OCI-LY1 (cell line): ENCODE results near the gene CDC23.

Experiments
- H2AFZ ChIP-seq: fragments of 200-600 bp; sonication (generic), shearing (Covaris generic); 2 replicates; pipeline ENCODE4 v1.6.0; 2014; ENCODE audit warnings: antibody characterized with exemption, mild to moderate bottlenecking, low read length
- H3F3A ChIP-seq: fragments of 200-600 bp; sonication (generic), shearing (Covaris generic); 2 replicates; pipeline ENCODE4 v1.6.0; 2014; ENCODE audit warnings: mild to moderate bottlenecking, antibody characterized with exemption, low read length, moderate library complexity; ENCODE audit not compliant: insufficient read depth
- H3K27ac ChIP-seq: fragments of 200-600 bp; sonication (generic); 2 replicates; pipeline ENCODE4 v1.5.1; 2014; ENCODE audit warnings: low read length, mixed run types, mild to moderate bottlenecking, low read depth; ENCODE audit not compliant: poor library complexity, severe bottlenecking
- H3K27me3 ChIP-seq: fragments of 200-600 bp; sonication (generic); 2 replicates; pipeline ENCODE4 v1.6.0; 2014; ENCODE audit warnings: antibody characterized with exemption, mild to moderate bottlenecking, low read length, moderate library complexity; ENCODE audit not compliant: insufficient read depth
- H3K36me3 ChIP-seq: fragments of 200-600 bp; sonication (generic); 2 replicates; pipeline ENCODE4 v1.6.1; 2014; ENCODE audit warnings: mild to moderate bottlenecking, antibody characterized with exemption, low read length, moderate library complexity, mixed read lengths; ENCODE audit not compliant: insufficient read depth
- H3K4me1 ChIP-seq: fragments of 200-600 bp; sonication (generic); 2 replicates; pipeline ENCODE4 v1.5.1; 2014; ENCODE audit warnings: mild to moderate bottlenecking, low read length, moderate library complexity; ENCODE audit not compliant: insufficient read depth, severe bottlenecking
- H3K4me2 ChIP-seq: fragments of 200-600 bp; sonication (generic), shearing (Covaris generic); 2 replicates; pipeline ENCODE4 v1.6.1; 2014; ENCODE audit warnings: low read length
- H3K4me3 ChIP-seq: fragments of 200-600 bp; sonication (generic); 2 replicates; pipeline ENCODE4 v1.5.1; 2014; ENCODE audit warnings: low read length, low read depth, mild to moderate bottlenecking, mixed read lengths; ENCODE audit not compliant: poor library complexity, severe bottlenecking
- H3K79me2 ChIP-seq: fragments of 200-600 bp; shearing (Covaris generic); 2 replicates; pipeline ENCODE4 v1.6.1; 2016; ENCODE audit warnings: mixed run types, low read length, mixed read lengths; ENCODE audit not compliant: insufficient read depth
- H3K9ac ChIP-seq: fragments of 200-600 bp; sonication (generic), shearing (Covaris generic); 2 replicates; pipeline ENCODE4 v1.6.1; 2014; ENCODE audit warnings: mild to moderate bottlenecking, low read length, mixed read lengths
- H3K9me2 ChIP-seq: fragments of 200-600 bp; sonication (generic), shearing (Covaris generic); 2 replicates; pipeline ENCODE4 v1.6.1; 2014; ENCODE audit warnings: low read depth, mild to moderate bottlenecking, low read length, mixed read lengths
- H3K9me3 ChIP-seq: fragments of 200-600 bp; shearing (Covaris generic); 2 replicates; pipeline ENCODE4 v1.6.1; 2014; ENCODE audit warnings: low read length, mixed read lengths
- H4K20me1 ChIP-seq: fragments of 200-600 bp; sonication (generic), shearing (Covaris generic); 2 replicates; pipeline ENCODE4 v1.6.0; 2016; ENCODE audit warnings: mild to moderate bottlenecking, low read length; ENCODE audit not compliant: insufficient read depth
- CTCF ChIP-seq: fragments of 200-600 bp; sonication (generic), shearing (Covaris generic); IDR thresholded peaks from 2 replicates; pipeline ENCODE4 v1.5.1; 2017; ENCODE audit warnings: mild to moderate bottlenecking, antibody characterized with exemption, low read length, moderate library complexity, mixed read lengths
- EZH2 ChIP-seq: fragments of 200-600 bp; sonication (generic), shearing (Covaris generic); IDR thresholded peaks from 2 replicates; pipeline ENCODE4 v1.8.0; 2017; ENCODE audit warnings: borderline replicate concordance, mixed run types, mild to moderate bottlenecking, antibody characterized with exemption, low read length, moderate library complexity, mixed read lengths

CDC23 gene

GRCh38 chr5:138223532-138223931, 10.4 kb upstream of the CDC23 start:
- H3K9me2 ChIP-seq: no peaks in the 10 kb centered on the region
- no peak overlapping the region for H3K27ac ChIP-seq
- no peaks in the 10 kb centered on the region; the same call in 1 of the 2 replicates for H3K36me3 ChIP-seq
- no peak overlapping the region for H3K4me3 ChIP-seq
- peaks cover 12% of the 10 kb centered on the region for H3K9me3 ChIP-seq
- H4K20me1 ChIP-seq: no peaks in the 10 kb centered on the region
- H3K9ac ChIP-seq: no peak overlapping the region
- no peak for TF ChIP-seq EZH2
- no peak for TF ChIP-seq CTCF
- no peaks in the 10 kb centered on the region; the same call in 1 of the 2 replicates for H3K27me3 ChIP-seq
- H3K79me2 ChIP-seq: no peaks in the 10 kb centered on the region
- no peak overlapping the region for H2AFZ ChIP-seq
- H3K4me2 ChIP-seq: no peak overlapping the region
- H3F3A ChIP-seq: no peaks in the 10 kb centered on the region
- H3K4me1 ChIP-seq: no peaks in the 10 kb centered on the region

- H3K4me1 ChIP-seq: peaks cover 12% of the 10 kb centered on the region
- no peak overlapping the region for H3K4me2 ChIP-seq
- no peak for TF ChIP-seq EZH2
- no peak for TF ChIP-seq CTCF
- no peaks in the 10 kb centered on the region for H3K9me3 ChIP-seq
- no peak overlapping the region for H3K27ac ChIP-seq
- 0 out of 2 replicates have a peak, but pooled peaks cover under 1% of the 10 kb centered on the region for H3K36me3 ChIP-seq
- no peaks in the 10 kb centered on the region for H3K27me3 ChIP-seq
- H3K9me2 ChIP-seq: no peaks in the 10 kb centered on the region
- no peaks in the 10 kb centered on the region for H4K20me1 ChIP-seq
- no peak overlapping the region for H3K4me3 ChIP-seq
- no peak overlapping the region for H3K9ac ChIP-seq
- H3K79me2 ChIP-seq: peaks cover 12% of the 10 kb centered on the region
- no peaks in the 10 kb centered on the region for H3F3A ChIP-seq
- H2AFZ ChIP-seq: no peak overlapping the region
Measured at GRCh38 chr5:138216799-138217198, 3.7 kb upstream of the CDC23 start.

GRCh38 chr5:138212828-138213160, 329 bp downstream of the CDC23 start:
- H3K9me2 ChIP-seq: no peaks in the 10 kb centered on the region
- peaks cover 28% of the 10 kb centered on the region for H3K79me2 ChIP-seq
- H3K27ac ChIP-seq: peak overlapping the region; percentile 34
- peak overlapping the region; percentile 54; the same call in 1 of the 2 replicates for H2AFZ ChIP-seq
- TF ChIP-seq CTCF (no peak), EZH2 (no peak)
- no peaks in the 10 kb centered on the region for H4K20me1 ChIP-seq
- peaks cover 18% of the 10 kb centered on the region for H3K4me1 ChIP-seq
- H3K9ac ChIP-seq: peak overlapping the region; percentile 95
- peak overlapping the region; percentile 86 for H3K4me2 ChIP-seq
- H3K9me3 ChIP-seq: no peaks in the 10 kb centered on the region
- peak overlapping the region; percentile 95 for H3K4me3 ChIP-seq
- H3K27me3 ChIP-seq: no peaks in the 10 kb centered on the region
- peaks cover 22% of the 10 kb centered on the region for H3K36me3 ChIP-seq
- H3F3A ChIP-seq: no peaks in the 10 kb centered on the region
